ENCODE measurements around the gene BATF2.

Gene BATF2

DNA sequence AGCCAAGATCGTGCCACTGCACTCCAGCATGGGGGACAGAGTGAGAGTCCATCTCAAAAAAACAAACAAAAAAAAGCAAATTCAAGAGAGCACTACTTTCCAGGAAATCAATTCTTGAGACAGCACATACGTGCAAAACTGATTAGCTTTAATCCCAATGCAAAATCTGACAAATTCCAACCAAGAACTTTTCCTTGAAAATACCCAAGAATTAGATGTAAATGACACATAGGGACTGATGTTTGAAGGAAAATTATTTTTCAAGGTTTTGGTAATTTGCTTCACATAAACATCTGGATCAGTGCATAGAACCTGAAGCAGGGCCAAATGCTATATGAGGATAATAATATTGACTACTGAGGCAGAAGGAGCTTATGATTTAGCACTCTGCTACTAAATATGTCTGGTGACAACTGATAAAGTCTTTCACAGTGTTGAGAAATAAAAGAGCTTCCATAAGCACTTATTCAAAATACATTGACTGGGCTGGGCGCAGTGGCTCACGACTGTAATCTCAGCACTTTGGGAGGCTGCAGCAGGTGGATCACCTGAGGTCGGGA, 33.6 kb downstream of the BATF2 start:
- DNase-seq: no peak

DNA sequence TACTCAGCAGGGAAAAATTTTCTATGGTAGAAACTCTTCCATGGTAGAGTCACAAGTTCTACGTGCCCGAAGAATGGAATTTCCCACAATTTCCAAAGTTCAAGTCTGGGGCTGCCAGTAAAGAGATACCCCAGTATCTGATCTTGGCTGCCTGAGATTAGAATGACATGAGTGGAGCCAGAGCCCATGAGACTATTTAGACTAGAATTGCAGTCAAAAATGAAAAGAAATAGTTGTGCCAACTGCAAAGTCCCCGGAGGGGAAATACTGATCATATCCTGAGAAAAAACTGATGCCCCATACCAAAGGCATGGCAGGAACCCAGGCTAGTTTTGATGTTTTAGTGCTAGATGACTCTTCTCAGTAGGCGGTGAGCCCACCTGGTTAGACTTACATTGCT, 36.1 kb downstream of the BATF2 start:
- DNase-seq: no peak

DNA sequence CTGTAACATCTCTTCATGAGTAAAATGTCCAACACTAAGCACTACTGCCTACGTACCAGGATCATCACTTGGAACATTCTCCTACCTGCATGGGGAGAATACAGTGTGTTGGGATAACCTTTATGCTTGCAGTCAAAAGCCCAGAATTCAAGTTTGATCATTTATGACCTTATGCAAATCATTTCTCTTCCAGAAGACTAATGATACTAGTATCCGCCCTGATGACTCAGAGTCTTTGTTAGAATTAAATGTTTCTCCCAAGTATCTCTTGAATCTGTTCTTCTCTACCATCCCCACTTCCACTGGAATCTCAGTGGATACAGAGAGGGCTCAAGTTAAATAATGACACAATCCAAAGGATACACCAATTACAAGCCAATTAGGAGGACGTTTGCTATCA, 37.3 kb downstream of the BATF2 start:
- DNase-seq: no peak

DNA sequence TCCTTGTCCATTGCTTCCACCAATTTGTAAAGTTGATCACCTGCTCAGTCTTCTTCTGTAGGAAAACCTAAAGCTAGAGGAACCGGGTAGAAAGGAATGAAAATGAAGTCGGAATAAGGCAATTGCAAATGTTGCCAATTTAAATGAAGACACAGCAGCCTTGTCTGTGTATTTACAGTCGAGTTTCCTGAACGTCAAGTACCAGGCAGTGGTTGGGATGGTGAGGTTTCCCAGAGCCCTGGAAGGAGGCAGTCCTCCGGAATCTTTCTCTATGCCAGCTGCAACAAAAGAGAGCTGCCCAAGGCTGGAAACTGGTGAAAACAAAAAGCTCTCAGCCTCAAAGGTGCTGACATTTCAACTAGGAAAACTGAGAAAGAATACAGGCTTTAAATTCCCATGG, 42.6 kb downstream of the BATF2 start:
- no peak for DNase-seq

DNA sequence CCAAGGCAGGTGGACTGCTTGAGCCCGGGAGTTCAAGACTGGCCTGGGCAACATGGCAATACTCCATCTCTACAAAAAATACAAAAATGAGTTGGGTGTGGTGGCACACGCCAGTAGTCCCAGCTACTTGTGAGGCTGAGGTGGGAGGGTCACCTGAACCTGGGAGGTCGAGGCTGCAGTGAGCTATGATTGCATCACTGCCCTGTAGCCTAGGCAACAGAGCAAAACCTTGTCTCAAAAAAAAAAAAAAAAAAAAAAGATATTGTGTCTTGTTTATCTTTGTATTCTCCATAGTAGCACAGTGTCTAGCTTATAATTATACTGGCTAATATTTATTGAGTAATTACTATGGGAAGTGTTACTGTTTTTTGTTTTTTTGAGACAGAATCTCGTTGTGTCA, 45.2 kb downstream of the BATF2 start:
- no peak for DNase-seq

DNA sequence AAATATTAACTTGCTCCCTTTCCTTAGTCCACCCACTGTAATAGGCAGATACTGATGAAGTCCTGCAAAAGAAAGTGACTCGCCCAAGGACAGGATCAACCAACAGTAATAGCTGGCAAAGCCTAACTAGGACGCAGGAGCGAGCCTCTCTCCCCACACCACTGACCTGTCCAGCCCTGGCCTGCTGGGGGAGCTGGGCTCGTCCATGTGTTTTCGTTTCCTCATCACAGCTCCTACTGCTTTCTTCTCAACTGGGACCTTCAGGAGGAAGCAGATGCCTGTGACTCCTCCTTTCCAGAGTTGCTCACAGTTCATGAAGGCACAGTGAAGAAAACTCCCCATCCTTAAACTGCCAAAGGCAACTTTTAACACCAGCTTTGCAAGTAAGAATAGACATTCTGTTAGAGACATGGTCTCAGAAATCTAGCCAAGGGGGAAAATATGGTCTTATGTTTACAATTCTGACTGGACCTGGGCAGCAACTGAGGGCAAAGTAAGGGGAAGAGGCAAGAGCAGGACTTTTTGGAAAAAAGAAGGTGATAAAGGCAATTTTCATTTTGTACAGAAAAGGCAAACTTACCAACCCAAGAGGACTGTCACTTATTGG, 49.5 kb downstream of the BATF2 start:
- DNase-seq: no peak

All from kidney glomerular epithelial cell (primary cell).